Measurements from ENCODE around the gene LRP5. TPM values are rescaled to one million over a fixed set of nuclear protein-coding genes. Genes with fewer than 3 reads are reported as not detected.

The LRP5 gene
- total and polyA plus RNA-seq, 9 of the 15 experiments (the other 6 are each of a cell fraction or from before 2014, with no cell fraction given) = 0.48 to 44.2 (median 13.5) TPM

DNA sequence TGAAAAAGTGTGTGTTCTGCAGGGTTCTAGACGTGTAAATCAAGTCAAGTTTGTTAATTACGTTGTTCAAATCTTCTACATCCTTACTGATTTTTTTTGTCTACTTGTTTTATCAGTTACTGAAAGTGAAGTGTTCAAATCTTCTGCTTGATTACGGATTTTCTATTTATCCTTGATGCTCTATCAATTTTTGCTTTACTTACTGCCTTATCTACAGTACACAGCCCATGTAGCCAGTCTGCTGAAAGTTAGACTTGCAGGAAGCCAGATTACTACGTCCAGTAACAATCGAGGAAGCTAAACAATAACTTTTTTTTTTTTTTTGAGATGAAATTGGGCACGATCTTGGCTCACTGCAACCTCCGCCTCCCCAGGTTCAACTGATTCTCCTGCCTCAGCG, 25.0 kb upstream of the LRP5 start (continued):
- TF ChIP-seq NFYB (IDR thresholded peaks at IDR 0.05; ENCODE audit: extremely low read depth, insufficient read length) (no peak), CUX1 (CRISPR knock-in tag; IDR thresholded peaks at IDR 0.05) (no peak), RCOR1 (IDR thresholded peaks at IDR 0.05; ENCODE audit: borderline replicate concordance in 1 of 2, low read depth in 2 of 2, low read length in 2 of 2) (peak in 1 of 2 experiments; percentile 78; a peak in 2 of 4 replicates), U2AF1 (optimal IDR thresholded peaks at IDR 0.05; ENCODE audit: low read depth, low read length) (no peak), STAT5B (CRISPR knock-in tag; IDR thresholded peaks at IDR 0.05) (no peak), ZBTB17 (CRISPR knock-in tag; IDR thresholded peaks at IDR 0.05) (no peak), POU5F1 (IDR thresholded peaks at IDR 0.05; ENCODE audit: borderline replicate concordance, low read depth, low read length, partially characterized antibody) (no peak), ARID3A (IDR thresholded peaks at IDR 0.05; ENCODE audit: borderline replicate concordance, low read depth, low read length) (no peak), XRCC4 (IDR thresholded peaks at IDR 0.05; ENCODE audit: extremely low read depth, insufficient read depth, insufficient read length) (no peak), ZC3H4 (CRISPR knock-in tag; IDR thresholded peaks at IDR 0.05; ENCODE audit: borderline replicate concordance) (no peak), CHD4 (IDR thresholded peaks at IDR 0.05; ENCODE audit: insufficient read depth, insufficient replicate concordance, low read depth, low read length, poor library complexity, severe bottlenecking) (no peak), MAFF (IDR thresholded peaks at IDR 0.05; ENCODE audit: low read length) (no peak), CGGBP1 (CRISPR knock-in tag; IDR thresholded peaks at IDR 0.05) (no peak), ZNF24 (IDR thresholded peaks at IDR 0.05) (no peak)
- TF ChIP-seq, protein P1, sequence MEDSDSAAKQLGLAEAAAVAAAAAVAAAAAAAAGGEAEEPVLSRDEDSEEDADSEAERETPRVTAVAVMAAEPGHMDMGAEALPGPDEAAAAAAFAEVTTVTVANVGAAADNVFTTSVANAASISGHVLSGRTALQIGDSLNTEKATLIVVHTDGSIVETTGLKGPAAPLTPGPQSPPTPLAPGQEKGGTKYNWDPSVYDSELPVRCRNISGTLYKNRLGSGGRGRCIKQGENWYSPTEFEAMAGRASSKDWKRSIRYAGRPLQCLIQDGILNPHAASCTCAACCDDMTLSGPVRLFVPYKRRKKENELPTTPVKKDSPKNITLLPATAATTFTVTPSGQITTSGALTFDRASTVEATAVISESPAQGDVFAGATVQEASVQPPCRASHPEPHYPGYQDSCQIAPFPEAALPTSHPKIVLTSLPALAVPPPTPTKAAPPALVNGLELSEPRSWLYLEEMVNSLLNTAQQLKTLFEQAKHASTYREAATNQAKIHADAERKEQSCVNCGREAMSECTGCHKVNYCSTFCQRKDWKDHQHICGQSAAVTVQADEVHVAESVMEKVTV (CRISPR knock-in tag; IDR thresholded peaks at IDR 0.05) = no peak
- TF ChIP-seq, protein P2, sequence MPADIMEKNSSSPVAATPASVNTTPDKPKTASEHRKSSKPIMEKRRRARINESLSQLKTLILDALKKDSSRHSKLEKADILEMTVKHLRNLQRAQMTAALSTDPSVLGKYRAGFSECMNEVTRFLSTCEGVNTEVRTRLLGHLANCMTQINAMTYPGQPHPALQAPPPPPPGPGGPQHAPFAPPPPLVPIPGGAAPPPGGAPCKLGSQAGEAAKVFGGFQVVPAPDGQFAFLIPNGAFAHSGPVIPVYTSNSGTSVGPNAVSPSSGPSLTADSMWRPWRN (IDR thresholded peaks at IDR 0.05; ENCODE audit: low read depth) = no peak
- TF ChIP-seq, protein P3, sequence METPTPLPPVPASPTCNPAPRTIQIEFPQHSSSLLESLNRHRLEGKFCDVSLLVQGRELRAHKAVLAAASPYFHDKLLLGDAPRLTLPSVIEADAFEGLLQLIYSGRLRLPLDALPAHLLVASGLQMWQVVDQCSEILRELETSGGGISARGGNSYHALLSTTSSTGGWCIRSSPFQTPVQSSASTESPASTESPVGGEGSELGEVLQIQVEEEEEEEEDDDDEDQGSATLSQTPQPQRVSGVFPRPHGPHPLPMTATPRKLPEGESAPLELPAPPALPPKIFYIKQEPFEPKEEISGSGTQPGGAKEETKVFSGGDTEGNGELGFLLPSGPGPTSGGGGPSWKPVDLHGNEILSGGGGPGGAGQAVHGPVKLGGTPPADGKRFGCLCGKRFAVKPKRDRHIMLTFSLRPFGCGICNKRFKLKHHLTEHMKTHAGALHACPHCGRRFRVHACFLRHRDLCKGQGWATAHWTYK (CRISPR knock-in tag; IDR thresholded peaks at IDR 0.05) = no peak

All from K562 (cell line).